22Rv1 (cell line): ENCODE measurements around the gene FAM83D.

Source experiments
- ZFX ChIP-seq: fragments of 450-650 bp; IDR thresholded peaks from 2 replicates; pipeline ENCODE4 v1.6.1; 2017; ENCODE audit warnings: antibody characterized with exemption, borderline replicate concordance
- TF ChIP-seq, protein P1 (sequence below): fragments of 450-650 bp; IDR thresholded peaks from 2 replicates; pipeline ENCODE4 v1.5.1; 2017; ENCODE audit warnings: mild to moderate bottlenecking

GRCh38 chr20:38889792-38890496, 36.3 kb upstream of the FAM83D start:
- TF ChIP-seq, protein P1, sequence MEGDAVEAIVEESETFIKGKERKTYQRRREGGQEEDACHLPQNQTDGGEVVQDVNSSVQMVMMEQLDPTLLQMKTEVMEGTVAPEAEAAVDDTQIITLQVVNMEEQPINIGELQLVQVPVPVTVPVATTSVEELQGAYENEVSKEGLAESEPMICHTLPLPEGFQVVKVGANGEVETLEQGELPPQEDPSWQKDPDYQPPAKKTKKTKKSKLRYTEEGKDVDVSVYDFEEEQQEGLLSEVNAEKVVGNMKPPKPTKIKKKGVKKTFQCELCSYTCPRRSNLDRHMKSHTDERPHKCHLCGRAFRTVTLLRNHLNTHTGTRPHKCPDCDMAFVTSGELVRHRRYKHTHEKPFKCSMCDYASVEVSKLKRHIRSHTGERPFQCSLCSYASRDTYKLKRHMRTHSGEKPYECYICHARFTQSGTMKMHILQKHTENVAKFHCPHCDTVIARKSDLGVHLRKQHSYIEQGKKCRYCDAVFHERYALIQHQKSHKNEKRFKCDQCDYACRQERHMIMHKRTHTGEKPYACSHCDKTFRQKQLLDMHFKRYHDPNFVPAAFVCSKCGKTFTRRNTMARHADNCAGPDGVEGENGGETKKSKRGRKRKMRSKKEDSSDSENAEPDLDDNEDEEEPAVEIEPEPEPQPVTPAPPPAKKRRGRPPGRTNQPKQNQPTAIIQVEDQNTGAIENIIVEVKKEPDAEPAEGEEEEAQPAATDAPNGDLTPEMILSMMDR = no peak
- no peak for TF ChIP-seq ZFX
